C4-2B (cell line): ENCODE measurements around the gene SUFU.

ENCODE experiments used
- H3K27ac ChIP-seq: fragments of 450-650 bp; 2 replicates; pipeline ENCODE4 v1.5.1; 2017
- CTCF ChIP-seq: fragments of 450-650 bp; conservative IDR thresholded peaks from 2 replicates; pipeline ENCODE4 v1.5.1; 2017; ENCODE audit warnings: mild to moderate bottlenecking
- ZFX ChIP-seq: fragments of 450-650 bp; IDR thresholded peaks from 2 replicates; pipeline ENCODE4 v1.6.1; 2017

Gene SUFU

DNA sequence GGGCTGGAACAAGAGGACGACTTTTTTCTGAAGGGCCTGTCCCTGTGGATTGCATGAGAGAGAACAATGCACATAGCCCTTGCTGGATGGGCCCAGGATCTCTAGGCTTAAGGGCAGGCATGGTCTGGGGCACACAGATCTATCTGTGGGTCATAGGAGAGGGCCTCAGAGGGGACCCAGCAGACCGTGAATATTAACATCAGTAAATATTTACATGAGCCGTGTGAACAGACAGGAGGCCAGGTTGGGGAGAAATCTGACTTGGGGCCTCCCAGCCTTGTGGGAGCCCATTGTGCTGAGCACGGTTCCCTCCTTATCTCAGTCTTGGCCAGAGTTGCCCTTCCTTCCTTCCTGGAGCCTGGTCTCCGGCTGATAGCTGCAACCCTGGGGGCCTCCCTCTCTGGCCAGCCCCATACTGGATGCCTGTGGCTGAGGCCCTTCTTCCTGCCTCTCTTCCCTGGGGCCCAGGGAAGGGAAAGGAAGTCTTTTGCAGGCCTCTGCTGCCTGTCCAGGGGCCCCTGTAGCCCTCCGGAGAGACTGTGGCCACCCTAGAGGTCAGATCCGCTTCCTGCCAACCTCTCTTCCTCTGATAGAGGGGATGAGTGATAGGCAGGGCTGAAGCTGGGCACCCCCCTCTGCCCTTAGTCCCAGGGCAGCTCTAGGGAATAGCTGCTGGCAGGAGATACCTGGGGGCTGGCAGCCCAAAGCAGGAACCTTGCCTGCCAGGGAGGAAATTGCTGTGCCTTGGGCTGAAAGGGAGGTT is 96.0 kb downstream of the SUFU start:
- no peak overlapping the region for H3K27ac ChIP-seq
- no peak for TF ChIP-seq CTCF
- TF ChIP-seq ZFX = no peak

DNA sequence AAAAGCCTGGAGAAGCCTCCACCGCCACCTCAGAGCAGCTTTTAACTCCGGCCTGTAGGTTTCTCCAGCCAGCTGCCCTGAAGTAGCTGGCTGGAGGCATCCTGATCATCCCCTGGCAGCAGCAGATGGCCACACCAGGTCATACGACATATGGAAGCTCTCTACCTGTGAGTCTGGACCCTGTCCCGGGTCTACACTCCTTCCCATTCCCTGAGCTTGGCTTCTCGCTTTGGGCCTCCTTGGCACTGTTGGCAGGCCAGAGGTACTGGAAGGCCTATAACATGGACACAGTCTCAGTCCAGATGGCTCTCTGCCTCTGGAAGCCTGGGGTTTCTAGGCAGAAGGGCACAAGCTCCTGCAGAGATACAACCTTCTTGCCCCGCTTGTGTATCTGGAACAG is 97.0 kb downstream of the SUFU start:
- H3K27ac ChIP-seq = no peak overlapping the region
- TF ChIP-seq CTCF = no peak
- no peak for TF ChIP-seq ZFX

GRCh38 chr10:102601639-102602038 is 97.9 kb downstream of the SUFU start:
- no peak for TF ChIP-seq CTCF
- TF ChIP-seq ZFX = no peak
- no peak overlapping the region for H3K27ac ChIP-seq

DNA sequence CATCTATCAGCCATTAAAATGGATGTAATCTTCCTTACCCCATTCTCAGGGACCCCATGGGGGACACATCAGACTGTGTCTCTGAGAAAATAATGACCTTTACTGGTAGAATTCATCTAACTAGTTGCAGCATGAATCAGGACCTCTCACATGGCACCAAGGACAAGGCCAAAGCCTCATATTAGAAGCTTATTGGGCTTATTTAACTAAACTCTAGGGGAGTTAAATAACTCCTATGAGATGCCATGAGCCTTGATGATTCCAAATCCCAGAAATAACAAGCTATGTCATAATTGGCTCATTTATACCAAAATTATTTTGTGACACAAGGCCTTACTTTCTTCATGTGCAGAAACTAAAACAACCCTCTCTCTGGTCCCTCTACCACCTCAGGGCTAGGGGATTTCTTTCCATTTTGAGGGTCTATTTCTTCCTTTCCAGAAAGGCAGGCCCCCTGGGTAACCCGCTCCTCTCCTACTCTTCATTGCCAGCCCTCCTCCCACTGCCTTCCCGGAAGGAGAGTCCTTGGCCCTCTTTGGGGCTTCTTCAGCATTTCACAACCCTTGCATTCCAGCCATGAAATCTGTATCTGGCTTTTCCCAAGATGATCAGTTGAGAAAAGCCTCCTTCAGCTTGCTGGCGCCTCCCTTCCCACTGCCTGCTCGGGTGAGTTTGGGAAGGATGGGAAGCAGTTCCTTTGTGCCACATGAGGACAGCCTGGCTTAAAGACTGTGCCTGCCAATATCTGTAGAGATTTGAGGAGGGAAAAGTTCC is 98.7 kb downstream of the SUFU start:
- H3K27ac ChIP-seq = no peak overlapping the region
- TF ChIP-seq CTCF (no peak), ZFX (no peak)

DNA sequence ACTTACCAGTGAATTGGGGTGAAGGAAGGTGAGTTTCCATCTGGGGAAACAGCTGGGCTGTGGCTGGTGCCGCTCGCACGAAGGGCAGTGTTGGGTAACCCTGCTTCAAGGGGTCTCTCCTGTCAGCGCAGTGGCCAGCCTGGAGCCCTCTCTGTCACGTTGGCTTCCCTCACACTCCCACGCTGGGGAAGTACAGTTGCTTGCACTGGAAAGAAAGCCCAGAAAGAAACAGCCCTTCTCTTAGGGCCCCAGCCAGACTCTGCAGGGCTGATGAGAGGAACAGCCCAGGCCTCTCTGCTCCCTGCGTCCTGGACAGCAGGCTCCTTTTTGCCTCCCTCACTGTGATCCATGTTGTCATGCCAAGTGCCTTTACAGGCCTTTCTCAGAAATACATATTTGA is 100.2 kb downstream of the SUFU start:
- TF ChIP-seq CTCF (no peak), ZFX (no peak)
- H3K27ac ChIP-seq = no peak overlapping the region

DNA sequence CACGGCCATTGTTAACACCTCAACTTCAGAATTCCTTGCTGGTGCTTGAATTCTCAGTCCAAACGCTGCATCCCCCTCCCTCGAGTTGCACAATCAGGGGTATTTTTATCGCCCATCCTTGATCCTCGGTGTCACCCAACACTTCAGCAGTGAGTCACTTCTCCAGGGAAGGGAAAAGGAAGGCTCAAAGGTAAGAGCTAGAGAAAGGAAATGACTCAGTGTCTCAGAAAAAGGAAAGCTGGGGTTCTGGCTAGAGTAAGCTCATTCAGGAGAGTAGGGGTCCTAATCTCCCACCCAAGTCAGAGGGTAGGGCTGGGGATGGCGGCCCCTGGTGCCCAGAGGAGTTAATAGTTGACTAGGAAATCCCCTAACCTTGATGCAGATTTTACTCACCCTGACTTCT is 100.7 kb downstream of the SUFU start:
- H3K27ac ChIP-seq = no peak overlapping the region
- TF ChIP-seq ZFX = no peak
- TF ChIP-seq CTCF = no peak

DNA sequence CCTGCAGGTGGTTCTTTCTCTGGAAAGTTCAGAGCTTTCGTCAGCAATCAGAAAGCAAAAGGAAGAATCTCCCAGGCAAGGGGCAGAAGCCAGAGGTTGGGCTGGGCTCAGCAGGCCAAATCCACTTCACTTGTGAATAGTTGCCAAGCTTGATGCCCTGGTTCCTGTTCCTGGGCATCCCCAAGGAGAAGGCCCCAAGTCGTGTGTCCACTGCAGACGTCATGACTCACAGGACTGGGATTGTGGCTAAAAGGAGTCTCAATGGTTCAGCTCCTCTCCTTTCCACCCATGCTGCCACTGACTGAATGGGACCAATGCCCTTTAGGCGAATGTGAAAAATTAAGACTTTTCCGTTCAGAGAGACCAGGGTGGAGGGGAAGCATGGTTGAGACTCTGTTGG is 101.9 kb downstream of the SUFU start:
- H3K27ac ChIP-seq = no peak overlapping the region
- TF ChIP-seq CTCF = no peak
- no peak for TF ChIP-seq ZFX
